ENCODE measurements around the gene ARHGEF16.

DNA sequence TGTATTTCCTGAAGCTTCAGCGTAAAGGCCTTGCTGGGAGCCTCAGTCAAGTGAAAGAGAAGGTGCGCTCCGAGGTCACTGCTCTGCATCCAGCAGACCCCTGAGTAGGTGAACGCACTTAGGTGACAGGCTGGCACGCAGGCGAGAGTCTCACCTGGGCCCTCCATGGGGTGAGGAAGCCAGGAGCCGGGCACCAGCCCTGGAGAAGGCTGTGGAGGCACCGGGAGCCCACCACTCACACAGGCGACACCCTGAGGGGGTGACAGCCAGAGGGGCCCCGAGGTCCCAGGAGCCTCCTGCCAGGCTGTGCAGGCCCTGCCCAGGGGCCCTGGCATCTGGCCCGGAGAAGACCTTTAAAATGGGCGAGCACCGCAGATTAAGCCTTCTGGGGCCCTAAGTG, 67.6 kb downstream of the ARHGEF16 start:
- no peak for TF ChIP-seq ZNF174 (tag by site-specific recombination; IDR thresholded peaks at IDR 0.05)
- TF ChIP-seq ZNF792 (tag by site-specific recombination; IDR thresholded peaks at IDR 0.05), result no peak
- TF ChIP-seq, protein P1, sequence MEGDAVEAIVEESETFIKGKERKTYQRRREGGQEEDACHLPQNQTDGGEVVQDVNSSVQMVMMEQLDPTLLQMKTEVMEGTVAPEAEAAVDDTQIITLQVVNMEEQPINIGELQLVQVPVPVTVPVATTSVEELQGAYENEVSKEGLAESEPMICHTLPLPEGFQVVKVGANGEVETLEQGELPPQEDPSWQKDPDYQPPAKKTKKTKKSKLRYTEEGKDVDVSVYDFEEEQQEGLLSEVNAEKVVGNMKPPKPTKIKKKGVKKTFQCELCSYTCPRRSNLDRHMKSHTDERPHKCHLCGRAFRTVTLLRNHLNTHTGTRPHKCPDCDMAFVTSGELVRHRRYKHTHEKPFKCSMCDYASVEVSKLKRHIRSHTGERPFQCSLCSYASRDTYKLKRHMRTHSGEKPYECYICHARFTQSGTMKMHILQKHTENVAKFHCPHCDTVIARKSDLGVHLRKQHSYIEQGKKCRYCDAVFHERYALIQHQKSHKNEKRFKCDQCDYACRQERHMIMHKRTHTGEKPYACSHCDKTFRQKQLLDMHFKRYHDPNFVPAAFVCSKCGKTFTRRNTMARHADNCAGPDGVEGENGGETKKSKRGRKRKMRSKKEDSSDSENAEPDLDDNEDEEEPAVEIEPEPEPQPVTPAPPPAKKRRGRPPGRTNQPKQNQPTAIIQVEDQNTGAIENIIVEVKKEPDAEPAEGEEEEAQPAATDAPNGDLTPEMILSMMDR (tag by site-specific recombination; IDR thresholded peaks at IDR 0.05), result no peak
- TF ChIP-seq ZNF311 (tag by site-specific recombination; IDR thresholded peaks at IDR 0.05; ENCODE audit: borderline replicate concordance), result no peak
- no peak for TF ChIP-seq ZNF660 (tag by site-specific recombination; IDR thresholded peaks at IDR 0.05)
- no peak for TF ChIP-seq REPIN1 (tag by site-specific recombination; IDR thresholded peaks at IDR 0.05; ENCODE audit: low read depth)
- no peak for TF ChIP-seq ZNF274 (IDR thresholded peaks at IDR 0.05; ENCODE audit: low read length)
- TF ChIP-seq ZNF274 (tag by site-specific recombination; IDR thresholded peaks at IDR 0.05; ENCODE audit: borderline replicate concordance), result no peak
- TF ChIP-seq ZNF76 (tag by site-specific recombination; IDR thresholded peaks at IDR 0.05; ENCODE audit: borderline replicate concordance, low read depth), result no peak
- no peak for TF ChIP-seq ZNF248 (tag by site-specific recombination; IDR thresholded peaks at IDR 0.05)
- no peak for TF ChIP-seq KLF1 (tag by site-specific recombination; IDR thresholded peaks at IDR 0.05)
- no peak for TF ChIP-seq RBAK (tag by site-specific recombination; IDR thresholded peaks at IDR 0.05)
- TF ChIP-seq, protein P2, sequence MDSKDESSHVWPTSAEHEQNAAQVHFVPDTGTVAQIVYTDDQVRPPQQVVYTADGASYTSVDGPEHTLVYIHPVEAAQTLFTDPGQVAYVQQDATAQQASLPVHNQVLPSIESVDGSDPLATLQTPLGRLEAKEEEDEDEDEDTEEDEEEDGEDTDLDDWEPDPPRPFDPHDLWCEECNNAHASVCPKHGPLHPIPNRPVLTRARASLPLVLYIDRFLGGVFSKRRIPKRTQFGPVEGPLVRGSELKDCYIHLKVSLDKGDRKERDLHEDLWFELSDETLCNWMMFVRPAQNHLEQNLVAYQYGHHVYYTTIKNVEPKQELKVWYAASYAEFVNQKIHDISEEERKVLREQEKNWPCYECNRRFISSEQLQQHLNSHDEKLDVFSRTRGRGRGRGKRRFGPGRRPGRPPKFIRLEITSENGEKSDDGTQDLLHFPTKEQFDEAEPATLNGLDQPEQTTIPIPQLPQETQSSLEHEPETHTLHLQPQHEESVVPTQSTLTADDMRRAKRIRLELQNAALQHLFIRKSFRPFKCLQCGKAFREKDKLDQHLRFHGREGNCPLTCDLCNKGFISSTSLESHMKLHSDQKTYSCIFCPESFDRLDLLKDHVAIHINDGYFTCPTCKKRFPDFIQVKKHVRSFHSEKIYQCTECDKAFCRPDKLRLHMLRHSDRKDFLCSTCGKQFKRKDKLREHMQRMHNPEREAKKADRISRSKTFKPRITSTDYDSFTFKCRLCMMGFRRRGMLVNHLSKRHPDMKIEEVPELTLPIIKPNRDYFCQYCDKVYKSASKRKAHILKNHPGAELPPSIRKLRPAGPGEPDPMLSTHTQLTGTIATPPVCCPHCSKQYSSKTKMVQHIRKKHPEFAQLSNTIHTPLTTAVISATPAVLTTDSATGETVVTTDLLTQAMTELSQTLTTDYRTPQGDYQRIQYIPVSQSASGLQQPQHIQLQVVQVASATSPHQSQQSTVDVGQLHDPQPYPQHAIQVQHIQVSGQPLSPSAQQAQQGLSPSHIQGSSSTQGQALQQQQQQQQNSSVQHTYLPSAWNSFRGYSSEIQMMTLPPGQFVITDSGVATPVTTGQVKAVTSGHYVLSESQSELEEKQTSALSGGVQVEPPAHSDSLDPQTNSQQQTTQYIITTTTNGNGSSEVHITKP (tag by site-specific recombination; IDR thresholded peaks at IDR 0.05), result no peak
